Measurements from ENCODE around the gene BSCL2.

GRCh38 chr11:62665075-62665598, 42.1 kb downstream of the BSCL2 start, which contains the start of the genes C11orf98 and CSKMT:
- TF ChIP-seq EZH2 (IDR thresholded peaks at IDR 0.05; ENCODE audit: borderline replicate concordance, insufficient read depth, low read depth, low read length, poor library complexity, severe bottlenecking) = no peak
- TF ChIP-seq, protein P1, sequence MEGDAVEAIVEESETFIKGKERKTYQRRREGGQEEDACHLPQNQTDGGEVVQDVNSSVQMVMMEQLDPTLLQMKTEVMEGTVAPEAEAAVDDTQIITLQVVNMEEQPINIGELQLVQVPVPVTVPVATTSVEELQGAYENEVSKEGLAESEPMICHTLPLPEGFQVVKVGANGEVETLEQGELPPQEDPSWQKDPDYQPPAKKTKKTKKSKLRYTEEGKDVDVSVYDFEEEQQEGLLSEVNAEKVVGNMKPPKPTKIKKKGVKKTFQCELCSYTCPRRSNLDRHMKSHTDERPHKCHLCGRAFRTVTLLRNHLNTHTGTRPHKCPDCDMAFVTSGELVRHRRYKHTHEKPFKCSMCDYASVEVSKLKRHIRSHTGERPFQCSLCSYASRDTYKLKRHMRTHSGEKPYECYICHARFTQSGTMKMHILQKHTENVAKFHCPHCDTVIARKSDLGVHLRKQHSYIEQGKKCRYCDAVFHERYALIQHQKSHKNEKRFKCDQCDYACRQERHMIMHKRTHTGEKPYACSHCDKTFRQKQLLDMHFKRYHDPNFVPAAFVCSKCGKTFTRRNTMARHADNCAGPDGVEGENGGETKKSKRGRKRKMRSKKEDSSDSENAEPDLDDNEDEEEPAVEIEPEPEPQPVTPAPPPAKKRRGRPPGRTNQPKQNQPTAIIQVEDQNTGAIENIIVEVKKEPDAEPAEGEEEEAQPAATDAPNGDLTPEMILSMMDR (IDR thresholded peaks at IDR 0.05) = no peak
